Measurements from ENCODE around the gene ARL6IP6. TPM values are rescaled to one million over a fixed set of nuclear protein-coding genes. Genes with fewer than 3 reads are reported as not detected.

ARL6IP6 gene
- total and polyA plus RNA-seq, 10 of the 15 experiments (the other 5 are each of a cell fraction or from before 2014, with no cell fraction given), result 15.8 to 87.3 (median 28.4) TPM

DNA sequence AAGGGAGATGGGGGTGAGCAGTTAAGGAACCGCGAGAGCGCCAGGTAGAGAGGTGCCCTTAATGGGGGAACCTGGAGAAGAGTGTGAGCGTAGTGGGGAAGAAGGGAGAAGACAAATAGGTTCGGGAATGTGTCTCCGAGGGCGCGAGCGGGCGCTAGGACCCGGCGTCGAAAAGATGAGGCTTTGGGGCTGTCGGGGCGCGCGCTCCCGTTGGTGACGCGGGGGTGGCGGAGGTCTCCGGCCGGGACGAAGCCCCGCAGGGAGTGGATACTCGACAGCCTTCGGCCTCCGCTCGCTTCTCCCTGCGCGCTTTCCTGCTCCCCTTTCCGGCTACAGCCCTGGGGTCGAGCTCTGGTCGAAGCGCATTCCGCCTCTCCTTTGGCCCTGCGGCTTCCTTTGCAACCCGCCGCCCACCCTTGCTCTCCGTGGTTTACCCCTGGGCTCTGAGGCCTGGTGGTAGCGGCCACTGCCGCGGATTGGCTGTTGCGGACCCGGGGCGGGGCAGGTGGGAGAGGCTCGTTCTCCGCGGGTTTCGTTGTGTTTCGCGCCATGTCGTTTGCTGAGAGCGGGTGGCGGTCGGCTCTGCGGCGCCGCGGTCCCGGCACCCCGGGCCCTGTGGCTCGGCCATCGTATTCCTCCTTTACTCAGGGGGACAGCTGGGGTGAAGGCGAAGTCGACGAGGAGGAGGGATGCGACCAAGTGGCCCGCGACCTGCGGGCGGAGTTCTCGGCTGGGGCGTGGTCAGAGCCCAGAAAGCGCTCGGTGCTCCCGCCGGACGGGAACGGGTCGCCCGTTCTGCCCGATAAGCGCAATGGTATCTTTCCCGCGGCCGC lies at the start of gene ARL6IP6 (continued):
- TF ChIP-seq, protein P1, sequence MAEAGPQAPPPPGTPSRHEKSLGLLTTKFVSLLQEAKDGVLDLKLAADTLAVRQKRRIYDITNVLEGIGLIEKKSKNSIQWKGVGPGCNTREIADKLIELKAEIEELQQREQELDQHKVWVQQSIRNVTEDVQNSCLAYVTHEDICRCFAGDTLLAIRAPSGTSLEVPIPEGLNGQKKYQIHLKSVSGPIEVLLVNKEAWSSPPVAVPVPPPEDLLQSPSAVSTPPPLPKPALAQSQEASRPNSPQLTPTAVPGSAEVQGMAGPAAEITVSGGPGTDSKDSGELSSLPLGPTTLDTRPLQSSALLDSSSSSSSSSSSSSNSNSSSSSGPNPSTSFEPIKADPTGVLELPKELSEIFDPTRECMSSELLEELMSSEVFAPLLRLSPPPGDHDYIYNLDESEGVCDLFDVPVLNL (IDR thresholded peaks at IDR 0.05; ENCODE audit: low read depth, low read length), result peak; percentile 88
- no peak for TF ChIP-seq CHD2 (IDR thresholded peaks at IDR 0.05; ENCODE audit: borderline replicate concordance, low read depth, low read length)
- TF ChIP-seq MTA2 (IDR thresholded peaks at IDR 0.05; ENCODE audit: low read depth), result peak; percentile 31; the same call in 1 of the 2 replicates
- TF ChIP-seq CBX3 (IDR thresholded peaks at IDR 0.05; ENCODE audit: borderline replicate concordance, low read depth), result no peak
- TF ChIP-seq, protein P2, sequence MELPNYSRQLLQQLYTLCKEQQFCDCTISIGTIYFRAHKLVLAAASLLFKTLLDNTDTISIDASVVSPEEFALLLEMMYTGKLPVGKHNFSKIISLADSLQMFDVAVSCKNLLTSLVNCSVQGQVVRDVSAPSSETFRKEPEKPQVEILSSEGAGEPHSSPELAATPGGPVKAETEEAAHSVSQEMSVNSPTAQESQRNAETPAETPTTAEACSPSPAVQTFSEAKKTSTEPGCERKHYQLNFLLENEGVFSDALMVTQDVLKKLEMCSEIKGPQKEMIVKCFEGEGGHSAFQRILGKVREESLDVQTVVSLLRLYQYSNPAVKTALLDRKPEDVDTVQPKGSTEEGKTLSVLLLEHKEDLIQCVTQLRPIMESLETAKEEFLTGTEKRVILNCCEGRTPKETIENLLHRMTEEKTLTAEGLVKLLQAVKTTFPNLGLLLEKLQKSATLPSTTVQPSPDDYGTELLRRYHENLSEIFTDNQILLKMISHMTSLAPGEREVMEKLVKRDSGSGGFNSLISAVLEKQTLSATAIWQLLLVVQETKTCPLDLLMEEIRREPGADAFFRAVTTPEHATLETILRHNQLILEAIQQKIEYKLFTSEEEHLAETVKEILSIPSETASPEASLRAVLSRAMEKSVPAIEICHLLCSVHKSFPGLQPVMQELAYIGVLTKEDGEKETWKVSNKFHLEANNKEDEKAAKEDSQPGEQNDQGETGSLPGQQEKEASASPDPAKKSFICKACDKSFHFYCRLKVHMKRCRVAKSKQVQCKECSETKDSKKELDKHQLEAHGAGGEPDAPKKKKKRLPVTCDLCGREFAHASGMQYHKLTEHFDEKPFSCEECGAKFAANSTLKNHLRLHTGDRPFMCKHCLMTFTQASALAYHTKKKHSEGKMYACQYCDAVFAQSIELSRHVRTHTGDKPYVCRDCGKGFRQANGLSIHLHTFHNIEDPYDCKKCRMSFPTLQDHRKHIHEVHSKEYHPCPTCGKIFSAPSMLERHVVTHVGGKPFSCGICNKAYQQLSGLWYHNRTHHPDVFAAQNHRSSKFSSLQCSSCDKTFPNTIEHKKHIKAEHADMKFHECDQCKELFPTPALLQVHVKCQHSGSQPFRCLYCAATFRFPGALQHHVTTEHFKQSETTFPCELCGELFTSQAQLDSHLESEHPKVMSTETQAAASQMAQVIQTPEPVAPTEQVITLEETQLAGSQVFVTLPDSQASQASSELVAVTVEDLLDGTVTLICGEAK (IDR thresholded peaks at IDR 0.05; ENCODE audit: borderline replicate concordance), result peak; percentile 52; the same call in 1 of the 2 replicates
- TF ChIP-seq PAX8 (IDR thresholded peaks at IDR 0.05), result no peak
- TF ChIP-seq NFXL1 (IDR thresholded peaks at IDR 0.05; ENCODE audit: borderline replicate concordance), result peak; percentile 82; the same call in 1 of the 2 replicates
- TF ChIP-seq, protein P3, sequence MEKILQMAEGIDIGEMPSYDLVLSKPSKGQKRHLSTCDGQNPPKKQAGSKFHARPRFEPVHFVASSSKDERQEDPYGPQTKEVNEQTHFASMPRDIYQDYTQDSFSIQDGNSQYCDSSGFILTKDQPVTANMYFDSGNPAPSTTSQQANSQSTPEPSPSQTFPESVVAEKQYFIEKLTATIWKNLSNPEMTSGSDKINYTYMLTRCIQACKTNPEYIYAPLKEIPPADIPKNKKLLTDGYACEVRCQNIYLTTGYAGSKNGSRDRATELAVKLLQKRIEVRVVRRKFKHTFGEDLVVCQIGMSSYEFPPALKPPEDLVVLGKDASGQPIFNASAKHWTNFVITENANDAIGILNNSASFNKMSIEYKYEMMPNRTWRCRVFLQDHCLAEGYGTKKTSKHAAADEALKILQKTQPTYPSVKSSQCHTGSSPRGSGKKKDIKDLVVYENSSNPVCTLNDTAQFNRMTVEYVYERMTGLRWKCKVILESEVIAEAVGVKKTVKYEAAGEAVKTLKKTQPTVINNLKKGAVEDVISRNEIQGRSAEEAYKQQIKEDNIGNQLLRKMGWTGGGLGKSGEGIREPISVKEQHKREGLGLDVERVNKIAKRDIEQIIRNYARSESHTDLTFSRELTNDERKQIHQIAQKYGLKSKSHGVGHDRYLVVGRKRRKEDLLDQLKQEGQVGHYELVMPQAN (conservative IDR thresholded peaks at IDR 0.05), result peak; percentile 96
- peak; percentile 99 for TF ChIP-seq KLF5 (IDR thresholded peaks at IDR 0.05; ENCODE audit: partially characterized antibody)
- TF ChIP-seq, protein P4, sequence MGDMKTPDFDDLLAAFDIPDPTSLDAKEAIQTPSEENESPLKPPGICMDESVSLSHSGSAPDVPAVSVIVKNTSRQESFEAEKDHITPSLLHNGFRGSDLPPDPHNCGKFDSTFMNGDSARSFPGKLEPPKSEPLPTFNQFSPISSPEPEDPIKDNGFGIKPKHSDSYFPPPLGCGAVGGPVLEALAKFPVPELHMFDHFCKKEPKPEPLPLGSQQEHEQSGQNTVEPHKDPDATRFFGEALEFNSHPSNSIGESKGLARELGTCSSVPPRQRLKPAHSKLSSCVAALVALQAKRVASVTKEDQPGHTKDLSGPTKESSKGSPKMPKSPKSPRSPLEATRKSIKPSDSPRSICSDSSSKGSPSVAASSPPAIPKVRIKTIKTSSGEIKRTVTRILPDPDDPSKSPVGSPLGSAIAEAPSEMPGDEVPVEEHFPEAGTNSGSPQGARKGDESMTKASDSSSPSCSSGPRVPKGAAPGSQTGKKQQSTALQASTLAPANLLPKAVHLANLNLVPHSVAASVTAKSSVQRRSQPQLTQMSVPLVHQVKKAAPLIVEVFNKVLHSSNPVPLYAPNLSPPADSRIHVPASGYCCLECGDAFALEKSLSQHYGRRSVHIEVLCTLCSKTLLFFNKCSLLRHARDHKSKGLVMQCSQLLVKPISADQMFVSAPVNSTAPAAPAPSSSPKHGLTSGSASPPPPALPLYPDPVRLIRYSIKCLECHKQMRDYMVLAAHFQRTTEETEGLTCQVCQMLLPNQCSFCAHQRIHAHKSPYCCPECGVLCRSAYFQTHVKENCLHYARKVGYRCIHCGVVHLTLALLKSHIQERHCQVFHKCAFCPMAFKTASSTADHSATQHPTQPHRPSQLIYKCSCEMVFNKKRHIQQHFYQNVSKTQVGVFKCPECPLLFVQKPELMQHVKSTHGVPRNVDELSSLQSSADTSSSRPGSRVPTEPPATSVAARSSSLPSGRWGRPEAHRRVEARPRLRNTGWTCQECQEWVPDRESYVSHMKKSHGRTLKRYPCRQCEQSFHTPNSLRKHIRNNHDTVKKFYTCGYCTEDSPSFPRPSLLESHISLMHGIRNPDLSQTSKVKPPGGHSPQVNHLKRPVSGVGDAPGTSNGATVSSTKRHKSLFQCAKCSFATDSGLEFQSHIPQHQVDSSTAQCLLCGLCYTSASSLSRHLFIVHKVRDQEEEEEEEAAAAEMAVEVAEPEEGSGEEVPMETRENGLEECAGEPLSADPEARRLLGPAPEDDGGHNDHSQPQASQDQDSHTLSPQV (IDR thresholded peaks at IDR 0.05), result 0 out of 2 replicates have a peak, but pooled peaks have one; percentile 10
- no peak; the same call in 1 of the 2 replicates for TF ChIP-seq DPF2 (IDR thresholded peaks at IDR 0.05)
- no peak for TF ChIP-seq NFYA (IDR thresholded peaks at IDR 0.05; ENCODE audit: borderline replicate concordance, low read depth, low read length)
- TF ChIP-seq, protein P5, sequence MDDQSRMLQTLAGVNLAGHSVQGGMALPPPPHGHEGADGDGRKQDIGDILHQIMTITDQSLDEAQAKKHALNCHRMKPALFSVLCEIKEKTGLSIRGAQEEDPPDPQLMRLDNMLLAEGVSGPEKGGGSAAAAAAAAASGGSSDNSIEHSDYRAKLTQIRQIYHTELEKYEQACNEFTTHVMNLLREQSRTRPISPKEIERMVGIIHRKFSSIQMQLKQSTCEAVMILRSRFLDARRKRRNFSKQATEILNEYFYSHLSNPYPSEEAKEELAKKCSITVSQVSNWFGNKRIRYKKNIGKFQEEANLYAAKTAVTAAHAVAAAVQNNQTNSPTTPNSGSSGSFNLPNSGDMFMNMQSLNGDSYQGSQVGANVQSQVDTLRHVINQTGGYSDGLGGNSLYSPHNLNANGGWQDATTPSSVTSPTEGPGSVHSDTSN (IDR thresholded peaks at IDR 0.05; ENCODE audit: insufficient replicate concordance, low read depth, low read length), result no peak
